SIG-M5 (cell line): ENCODE data around the gene CDH6.
"Not testable (repeated sequence)": the region's sequence is repeated elsewhere in the genome, so short reads cannot be mapped to it uniquely, and the experiment has no call there.

Experiments used
- DNase-seq: peaks from one replicate; lab custom pipeline; 2025; lab: John Stamatoyannopoulos, UW

The CDH6 gene

GRCh38 chr5:31332160-31332559, 138.7 kb downstream of the CDH6 start:
- DNase-seq = no peak

- DNase-seq = no peak
Observed at GRCh38 chr5:31333475-31333874, 140.0 kb downstream of the CDH6 start.

GRCh38 chr5:31334061-31334860, 140.8 kb downstream of the CDH6 start:
- no peak for DNase-seq

- DNase-seq = no peak
Observed at GRCh38 chr5:31335456-31335855, 142.0 kb downstream of the CDH6 start.

- DNase-seq = no peak
Observed at GRCh38 chr5:31343946-31344345, 150.5 kb downstream of the CDH6 start.

GRCh38 chr5:31346896-31347551, 153.5 kb downstream of the CDH6 start:
- no peak for DNase-seq

- no peak for DNase-seq
Observed at GRCh38 chr5:31347552-31347905, 154.0 kb downstream of the CDH6 start.

GRCh38 chr5:31350395-31350794, 156.9 kb downstream of the CDH6 start:
- DNase-seq = no peak

GRCh38 chr5:31355337-31355736, 161.9 kb downstream of the CDH6 start:
- DNase-seq = no peak

- no peak for DNase-seq
Observed at GRCh38 chr5:31357038-31357437, 163.6 kb downstream of the CDH6 start.

GRCh38 chr5:31359839-31360238, 166.4 kb downstream of the CDH6 start:
- no peak for DNase-seq

GRCh38 chr5:31361234-31361633, 167.7 kb downstream of the CDH6 start:
- DNase-seq = no peak

GRCh38 chr5:31361704-31362528, 168.4 kb downstream of the CDH6 start:
- not testable (repeated sequence) for DNase-seq

- DNase-seq = no peak
Observed at GRCh38 chr5:31362529-31362900, 169.0 kb downstream of the CDH6 start.

GRCh38 chr5:31362931-31363568, 169.6 kb downstream of the CDH6 start:
- DNase-seq = no peak

GRCh38 chr5:31364881-31365636, 171.6 kb downstream of the CDH6 start:
- no peak for DNase-seq

- DNase-seq = no peak
Observed at GRCh38 chr5:31365776-31366175, 172.3 kb downstream of the CDH6 start.

GRCh38 chr5:31366941-31367340, 173.5 kb downstream of the CDH6 start:
- DNase-seq = no peak

- DNase-seq = no peak
Observed at GRCh38 chr5:31372124-31372523, 178.6 kb downstream of the CDH6 start.

GRCh38 chr5:31375999-31376720, 182.7 kb downstream of the CDH6 start:
- DNase-seq = no peak
